B cell (primary cell): ENCODE results near the gene BRD4.

Experiments
- CTCF ChIP-seq: fragments of 200-600 bp; IDR thresholded peaks from one replicate; pipeline ENCODE4 v1.8.0; 2022; ENCODE audit warnings: antibody characterized with exemption, mild to moderate bottlenecking
- EZH2 ChIP-seq: IDR thresholded peaks from 2 replicates; pipeline ENCODE4 v1.6.1; 2012; ENCODE audit warnings: borderline replicate concordance, low read depth, mild to moderate bottlenecking, moderate library complexity, low read length; ENCODE audit not compliant: insufficient read depth, poor library complexity, severe bottlenecking

DNA sequence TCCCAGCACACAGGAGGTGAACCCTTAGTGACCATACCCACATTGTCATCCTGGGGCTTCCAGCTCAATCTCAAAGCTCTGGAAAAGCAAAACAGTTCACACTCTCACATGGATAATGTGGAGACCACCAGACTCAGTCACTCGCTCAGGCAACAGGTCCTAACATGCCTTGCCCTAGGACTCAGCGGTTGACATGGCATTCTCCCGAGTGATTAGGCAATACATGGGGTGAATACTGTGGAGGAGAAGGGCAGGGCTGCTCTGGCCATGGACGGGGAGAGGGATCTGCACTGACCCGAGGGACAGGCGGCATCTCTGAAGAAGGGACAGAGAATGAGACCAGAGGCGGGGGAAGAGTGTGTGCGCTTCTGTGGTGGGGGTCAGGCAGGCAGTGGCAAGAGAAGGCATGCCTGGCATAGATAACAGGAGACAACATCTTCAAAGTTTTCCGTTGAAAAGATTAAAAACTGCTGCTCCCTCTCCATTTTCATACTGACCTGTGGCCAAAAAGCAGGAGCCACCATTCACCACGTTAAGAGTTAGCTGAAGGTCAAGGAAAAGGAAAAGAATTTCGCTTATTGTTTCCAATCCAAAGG, 55.6 kb downstream of the BRD4 start:
- TF ChIP-seq CTCF (no peak), EZH2 (no peak)
